HG02678 (cell line): ENCODE measurements around the gene UBA52.

Source experiments
- ATAC-seq: cut with Tn5 transposase; IDR thresholded peaks from one replicate; pipeline ENCODE4 v1.9.1; 2021; ENCODE audit warnings: mild to moderate bottlenecking, moderate library complexity; ENCODE audit not compliant: unreplicated experiment

The UBA52 gene

GRCh38 chr19:18551631-18552030 lies 20.0 kb upstream of the UBA52 start:
- ATAC-seq, result no peak

- ATAC-seq, result peak; percentile 96
These were observed 14.1 kb upstream of the UBA52 start, which contains the start of gene KXD1 for GRCh38 chr19:18557411-18558201. TSS of gene KXD1 (plus strand) at chr19:18557870. CDS start at chr19:18562057, 4,187 bp downstream.

- ATAC-seq, result no peak
These were observed 13.5 kb upstream of the UBA52 start for GRCh38 chr19:18558202-18558555.

- no peak for ATAC-seq
These were observed 13.1 kb upstream of the UBA52 start for GRCh38 chr19:18558604-18559003.

GRCh38 chr19:18559685-18560084 lies 12.0 kb upstream of the UBA52 start:
- ATAC-seq, result no peak

GRCh38 chr19:18562086-18562485 lies 9.6 kb upstream of the UBA52 start:
- no peak for ATAC-seq

- no peak for ATAC-seq
These were observed 4.7 kb upstream of the UBA52 start for GRCh38 chr19:18566953-18567352.

- ATAC-seq, result no peak
These were observed 3.3 kb upstream of the UBA52 start for GRCh38 chr19:18568367-18568766.

GRCh38 chr19:18574691-18575291 lies 3.1 kb downstream of the UBA52 start:
- ATAC-seq, result no peak

- ATAC-seq, result no peak
These were observed 4.7 kb downstream of the UBA52 start for GRCh38 chr19:18576383-18576782.

- ATAC-seq, result no peak
These were observed 5.8 kb downstream of the UBA52 start for GRCh38 chr19:18577365-18577914.

GRCh38 chr19:18580311-18580710 lies 8.7 kb downstream of the UBA52 start:
- no peak for ATAC-seq

- no peak for ATAC-seq
These were observed 14.6 kb downstream of the UBA52 start for GRCh38 chr19:18586306-18586705.

- ATAC-seq, result no peak
These were observed 15.9 kb downstream of the UBA52 start for GRCh38 chr19:18587561-18587960.

GRCh38 chr19:18587962-18588610 lies 16.4 kb downstream of the UBA52 start:
- ATAC-seq, result no peak

GRCh38 chr19:18588611-18589379 lies 17.1 kb downstream of the UBA52 start, which contains the start of gene REX1BD:
TSS of gene REX1BD (plus strand) at chr19:18588798. CDS start at chr19:18588802, 4 bp downstream.
- ATAC-seq, result peak; percentile 82

GRCh38 chr19:18589380-18590272 lies 18.0 kb downstream of the UBA52 start:
- peak; percentile 28 for ATAC-seq

GRCh38 chr19:18590273-18591272 lies 18.9 kb downstream of the UBA52 start:
- no peak for ATAC-seq
